ENCODE measurements around the gene AOPEP.

The AOPEP gene

GRCh38 chr9:94904806-94905205, 178.3 kb downstream of the AOPEP start:
- no peak for DNase-seq

DNA sequence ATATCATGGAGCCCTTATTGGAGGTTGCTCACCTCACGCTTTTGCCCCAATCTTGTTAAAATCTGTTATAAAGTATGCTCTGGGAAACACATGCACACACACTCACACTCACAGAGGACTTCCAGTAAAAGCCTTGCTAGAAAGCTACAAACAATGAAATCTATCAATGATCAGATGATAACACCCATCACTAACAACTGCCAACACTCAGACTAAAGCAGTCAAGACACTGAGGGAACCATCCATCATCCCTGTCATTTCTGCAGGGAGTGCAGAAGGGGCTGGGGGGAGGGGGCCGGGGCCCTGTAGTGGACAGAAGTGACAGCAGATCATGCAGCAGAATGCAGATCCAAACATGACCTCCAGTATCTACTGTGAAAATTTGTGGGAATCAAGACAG, 179.1 kb downstream of the AOPEP start:
- DNase-seq, result no peak

- no peak for DNase-seq
Observed at GRCh38 chr9:94906181-94906580, 179.7 kb downstream of the AOPEP start.

- DNase-seq, result no peak
Observed at GRCh38 chr9:94906713-94907112, 180.2 kb downstream of the AOPEP start.

- no peak for DNase-seq
Observed at GRCh38 chr9:94907264-94907936, 180.9 kb downstream of the AOPEP start.

DNA sequence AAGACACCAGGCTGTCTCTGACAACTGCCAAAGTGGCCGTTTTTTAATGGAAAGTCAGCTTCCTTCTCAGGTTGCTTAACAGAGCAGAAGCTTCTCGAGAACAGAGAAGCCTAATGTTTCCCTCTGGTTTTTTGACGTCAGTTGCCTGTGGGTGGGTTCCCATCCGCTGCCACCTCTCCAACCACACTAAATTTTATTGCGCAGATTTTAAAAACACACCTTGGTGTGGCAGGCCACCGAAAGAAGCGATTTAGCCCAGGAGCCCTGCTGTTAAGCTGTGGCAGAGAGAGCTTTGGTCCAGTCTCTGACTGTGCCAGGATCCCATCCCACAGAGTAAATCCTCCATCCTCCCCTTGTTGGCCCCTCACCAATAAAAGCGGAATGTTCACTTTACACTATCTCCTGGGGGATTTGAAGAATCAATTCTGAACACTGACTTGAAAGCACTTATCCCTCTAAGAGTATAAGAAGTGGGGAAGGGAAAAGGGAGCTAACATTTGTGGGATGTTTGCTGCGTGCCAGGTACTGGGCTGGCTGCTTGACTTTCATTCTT, 181.6 kb downstream of the AOPEP start:
- DNase-seq, result no peak

GRCh38 chr9:94908583-94909249, 182.2 kb downstream of the AOPEP start:
- DNase-seq, result peak; percentile 54

DNA sequence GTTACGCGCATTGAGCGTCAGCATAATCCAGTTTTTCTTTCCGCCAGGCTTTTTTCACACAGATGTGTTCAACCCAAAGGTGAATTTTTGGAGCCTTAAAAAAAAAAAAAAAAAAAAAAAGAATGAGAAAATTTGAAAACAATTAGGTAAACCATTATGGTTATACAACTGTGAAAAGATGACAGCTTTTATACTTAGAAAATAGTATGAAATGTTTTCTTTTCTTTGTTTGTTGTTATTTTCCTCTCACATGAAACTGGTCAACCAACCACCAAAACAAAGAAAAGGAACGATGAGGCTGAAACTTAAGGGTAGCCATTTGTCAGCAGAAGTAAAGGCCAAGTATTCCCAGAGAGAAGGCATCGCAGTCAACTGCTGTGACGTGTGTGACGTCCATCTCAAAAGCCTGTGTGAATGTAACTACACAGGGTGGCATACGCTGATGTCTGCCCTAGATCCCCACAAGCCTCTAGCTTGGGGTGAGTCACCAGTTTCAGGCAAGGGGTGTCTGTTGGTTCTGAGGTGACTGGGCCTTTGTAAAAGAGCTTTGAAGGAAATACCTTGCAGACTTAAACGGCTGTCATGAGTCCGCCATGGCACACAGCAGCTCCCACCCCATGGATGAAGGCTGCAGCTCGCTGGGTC, 182.9 kb downstream of the AOPEP start:
- no peak for DNase-seq

DNA sequence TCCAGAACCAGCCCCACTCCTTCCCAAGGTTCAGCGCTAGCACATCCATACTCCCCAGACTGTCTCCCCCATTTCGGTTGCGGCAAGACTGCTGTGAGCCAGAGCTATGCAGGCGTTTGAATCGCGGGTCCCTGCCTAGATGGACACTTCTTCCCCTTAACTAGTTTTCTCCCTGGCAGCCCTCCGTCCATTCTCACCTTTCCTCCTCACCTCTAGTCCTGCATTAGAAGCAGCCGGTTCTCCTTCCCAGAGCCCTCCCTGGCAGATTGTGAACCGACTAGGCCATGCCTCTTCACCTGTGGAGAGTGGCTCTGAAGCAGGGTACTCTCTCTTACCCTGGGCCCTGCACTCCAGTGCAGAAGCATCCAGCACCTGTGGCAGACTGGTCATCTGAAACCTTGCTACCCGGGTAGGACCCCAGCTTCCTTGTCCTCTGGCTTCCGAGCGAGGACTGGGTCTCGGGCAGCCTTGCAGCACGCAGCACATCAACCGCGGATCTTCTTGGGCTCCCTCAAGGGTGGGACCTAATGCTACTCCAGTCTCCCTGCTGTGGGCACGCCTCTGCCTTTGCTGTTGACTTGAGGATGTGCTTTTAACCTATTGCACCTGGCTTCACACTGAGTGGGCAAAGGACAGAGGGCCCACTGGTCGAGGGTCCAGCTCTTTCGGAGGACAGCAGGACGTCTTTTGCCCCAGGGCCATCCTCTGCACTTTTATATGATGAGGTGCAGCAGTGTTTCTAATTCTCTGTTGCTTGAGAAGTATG, 183.6 kb downstream of the AOPEP start:
- DNase-seq, result no peak

GRCh38 chr9:94911211-94911610, 184.7 kb downstream of the AOPEP start:
- DNase-seq, result no peak

DNA sequence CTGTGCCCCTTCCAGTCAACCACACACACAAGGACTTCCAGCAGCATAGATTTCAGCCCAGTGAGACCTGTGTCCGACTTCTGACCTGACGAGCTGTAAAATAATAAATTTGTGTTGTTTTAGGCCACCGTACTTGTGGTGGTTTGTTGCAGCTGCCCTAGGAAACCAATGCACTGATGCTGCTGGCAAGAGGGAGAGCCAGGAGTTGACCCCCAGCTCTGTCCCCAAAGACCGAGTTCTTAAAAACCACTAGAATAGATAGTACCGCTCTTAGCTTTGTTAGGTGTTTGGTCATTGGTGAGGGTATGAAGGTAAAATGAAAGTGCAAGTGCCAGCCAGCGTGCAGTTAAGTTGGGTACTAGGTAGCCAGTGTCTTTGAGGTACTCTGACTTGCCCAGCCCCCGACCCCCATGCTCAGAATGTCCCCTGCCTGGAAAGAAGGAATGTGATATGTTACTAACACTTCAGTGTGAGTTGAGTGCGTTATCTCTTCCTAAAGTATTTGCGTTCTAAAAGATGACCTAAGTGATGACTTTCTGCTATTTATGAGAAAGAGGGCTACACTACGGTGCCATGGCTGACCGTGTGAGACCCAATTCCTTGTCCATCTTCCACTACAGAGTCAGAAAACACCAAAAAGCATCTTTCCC, 185.6 kb downstream of the AOPEP start:
- DNase-seq, result no peak

GRCh38 chr9:94912700-94913249, 186.3 kb downstream of the AOPEP start:
- DNase-seq, result no peak

DNA sequence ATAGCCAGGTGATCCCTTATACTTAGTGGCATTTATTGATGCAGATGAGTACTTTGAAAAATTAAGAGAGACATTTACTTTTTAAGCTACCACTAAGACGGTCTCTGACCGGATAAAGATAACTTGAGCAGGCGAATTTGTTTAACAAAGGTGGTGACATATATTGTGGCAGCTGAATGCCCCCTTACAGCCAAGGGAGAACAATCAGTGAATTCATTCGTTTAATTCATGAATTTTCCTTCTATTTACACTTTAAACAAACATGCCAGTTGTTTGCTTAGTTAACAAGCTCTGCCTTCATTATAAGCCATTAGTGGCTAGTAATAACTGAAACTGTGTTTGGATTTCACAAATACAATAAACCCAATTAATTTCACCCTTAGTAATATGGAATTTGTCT, 187.1 kb downstream of the AOPEP start:
- no peak for DNase-seq

DNA sequence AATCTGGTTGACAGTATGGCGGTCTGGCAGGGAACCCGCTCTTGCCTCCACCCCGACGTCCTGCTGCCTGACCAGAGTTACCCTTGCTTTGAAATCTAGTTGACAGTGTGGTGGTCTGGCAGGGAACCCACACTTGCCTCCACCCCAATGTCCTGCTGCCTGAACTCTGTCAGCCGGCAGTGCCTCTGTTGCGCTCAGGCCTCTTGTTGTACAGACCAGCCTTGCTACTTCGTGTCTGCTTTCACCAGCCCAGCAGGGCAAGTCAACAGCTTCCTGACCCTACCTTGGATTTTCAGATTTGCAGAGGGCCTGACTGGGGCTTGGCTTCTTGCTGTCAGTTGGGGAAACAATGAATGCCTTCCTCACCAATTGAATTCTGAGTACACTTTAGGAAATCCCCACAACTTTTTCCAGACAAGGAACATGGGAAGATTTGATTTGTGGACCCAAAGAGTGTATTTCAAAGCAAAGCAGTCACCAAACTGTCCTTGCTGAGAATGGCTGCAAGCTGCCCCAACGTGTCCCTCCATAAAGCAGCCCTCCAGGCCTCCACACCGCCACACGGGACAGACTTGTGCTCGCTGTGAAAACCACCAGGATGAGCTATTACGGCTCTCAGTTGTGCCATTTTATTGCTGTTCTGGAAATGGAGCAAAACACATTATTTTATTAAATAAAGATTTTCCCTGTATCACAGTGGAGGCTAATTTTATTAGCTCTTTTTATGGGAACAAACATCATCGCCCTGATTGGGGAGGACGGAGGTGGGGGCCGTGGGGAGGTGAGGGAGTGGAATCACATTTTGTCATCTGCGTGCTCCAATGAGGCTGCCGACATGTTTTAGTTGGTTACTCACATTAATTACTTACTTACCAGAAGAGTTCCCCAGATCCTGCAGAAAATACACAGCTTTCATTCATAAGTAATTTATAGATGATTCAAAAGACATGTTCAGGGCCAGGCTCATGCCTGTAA, 189.3 kb downstream of the AOPEP start:
- no peak for DNase-seq

DNA sequence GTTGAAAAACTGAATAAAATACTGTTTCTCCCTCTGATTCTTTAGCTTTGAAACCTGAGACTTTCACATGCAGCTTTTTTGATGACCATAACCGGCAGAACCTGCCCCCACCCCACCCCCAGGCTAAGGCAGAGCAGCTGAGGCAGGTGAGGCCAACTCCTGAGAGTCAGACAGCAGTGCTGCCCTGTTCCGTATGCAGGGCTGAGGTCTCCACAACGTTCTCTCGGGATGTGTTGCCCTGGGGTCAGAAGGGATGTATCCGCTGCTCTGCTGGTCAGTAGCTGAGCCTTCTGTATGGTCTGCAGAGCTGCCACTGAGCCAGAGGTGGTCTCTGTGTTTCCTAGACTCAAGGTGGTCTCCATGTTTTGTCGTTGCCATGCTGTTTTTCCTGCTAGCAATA, 190.5 kb downstream of the AOPEP start:
- no peak for DNase-seq

- peak; percentile 2 for DNase-seq
Observed at GRCh38 chr9:94918038-94918753, 191.7 kb downstream of the AOPEP start.

GRCh38 chr9:94919376-94920098, 193.0 kb downstream of the AOPEP start:
- DNase-seq, result no peak

- DNase-seq, result no peak
Observed at GRCh38 chr9:94920420-94921091, 194.1 kb downstream of the AOPEP start.

DNA sequence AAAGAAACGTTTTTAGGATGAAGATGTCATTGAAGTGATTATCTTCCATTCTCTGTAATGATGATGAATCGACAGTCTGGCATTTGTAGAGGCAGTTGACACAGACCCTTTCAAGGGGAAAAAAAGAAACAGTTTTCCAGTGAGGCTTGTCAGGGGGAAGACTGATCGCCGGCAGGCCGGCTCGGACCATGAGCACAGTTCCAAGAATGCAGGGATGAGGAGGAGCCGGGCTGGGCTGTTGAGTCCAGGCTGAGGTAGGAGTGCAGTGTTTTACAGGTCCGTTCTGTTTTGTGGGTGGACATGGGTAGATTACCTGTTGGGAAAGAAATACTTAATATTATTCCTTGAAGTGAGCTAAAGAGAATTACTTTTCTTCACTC, 194.6 kb downstream of the AOPEP start:
- no peak for DNase-seq

All from hematopoietic multipotent progenitor cell treated with erythropoietin and hydrocortisone succinate and interleukin-3 and kit ligand, for 8 days (in vitro differentiated cells).